ENCODE measurements around the gene RAP1GDS1.
"Not testable (repeated sequence)": the region's sequence is repeated elsewhere in the genome, so short reads cannot be mapped to it uniquely, and the experiment has no call there.

RAP1GDS1 gene

GRCh38 chr4:98260579-98261404, at the start of gene RAP1GDS1:
TSS of gene RAP1GDS1 (plus strand) at chr4:98261384. CDS start at chr4:98261566, 182 bp downstream.
- DNase-seq: peak; percentile 86

- DNase-seq: no peak
These were observed 38.9 kb upstream of the RAP1GDS1 start for GRCh38 chr4:98222306-98222705.

- no peak for DNase-seq
These were observed 34.8 kb upstream of the RAP1GDS1 start for GRCh38 chr4:98226396-98226795.

GRCh38 chr4:98230961-98231360, 30.2 kb upstream of the RAP1GDS1 start:
- no peak for DNase-seq

GRCh38 chr4:98232202-98232601, 29.0 kb upstream of the RAP1GDS1 start:
- no peak for DNase-seq

GRCh38 chr4:98237204-98237603, 24.0 kb upstream of the RAP1GDS1 start:
- DNase-seq: no peak

- DNase-seq: no peak
These were observed 19.1 kb upstream of the RAP1GDS1 start for GRCh38 chr4:98242063-98242462.

- no peak for DNase-seq
These were observed 18.6 kb upstream of the RAP1GDS1 start for GRCh38 chr4:98242538-98242937.

GRCh38 chr4:98245226-98245625, 16.0 kb upstream of the RAP1GDS1 start:
- no peak for DNase-seq

GRCh38 chr4:98248934-98249333, 12.2 kb upstream of the RAP1GDS1 start:
- DNase-seq: no peak

GRCh38 chr4:98249831-98250230, 11.4 kb upstream of the RAP1GDS1 start:
- no peak for DNase-seq

GRCh38 chr4:98253499-98253898, 7.7 kb upstream of the RAP1GDS1 start:
- DNase-seq: no peak

- DNase-seq: no peak
These were observed 1.1 kb upstream of the RAP1GDS1 start for GRCh38 chr4:98260047-98260578.

GRCh38 chr4:98261405-98262291, 464 bp downstream of the RAP1GDS1 start:
- no peak for DNase-seq

- DNase-seq: no peak
These were observed 1.2 kb downstream of the RAP1GDS1 start for GRCh38 chr4:98262431-98262830.

- DNase-seq: no peak
These were observed 6.3 kb downstream of the RAP1GDS1 start for GRCh38 chr4:98267498-98267897.

GRCh38 chr4:98275145-98275544, 14.0 kb downstream of the RAP1GDS1 start:
- no peak for DNase-seq

- DNase-seq: no peak
These were observed 22.3 kb downstream of the RAP1GDS1 start for GRCh38 chr4:98283219-98284189.

GRCh38 chr4:98284640-98285046, 23.5 kb downstream of the RAP1GDS1 start:
- DNase-seq: no peak

- DNase-seq: no peak
These were observed 24.5 kb downstream of the RAP1GDS1 start for GRCh38 chr4:98285676-98286075.

- DNase-seq: no peak
These were observed 26.1 kb downstream of the RAP1GDS1 start for GRCh38 chr4:98287328-98287727.

- not testable (repeated sequence) for DNase-seq
These were observed 27.5 kb downstream of the RAP1GDS1 start for GRCh38 chr4:98288671-98289070.

Measured in activated T-cell treated with anti-CD3 and anti-CD28 coated beads, Interleukin-2, amount 50 U/mL, for 1 hour (primary cell).